Activated T-helper 2 cell treated with anti-CD3 and anti-CD28 coated beads, Interferon-gamma antibody, Interleukin-2, Interleukin-4, amounts not matched to agents 10 μg/mL and 5 μg/mL and 100 μg/mL, durations not matched to agents 14 hours and 24 hours and 36 hours (primary cell): ENCODE results near the gene ASCL3. TPM values are rescaled to one million over a fixed set of nuclear protein-coding genes. Genes with fewer than 3 reads are reported as not detected.
"Not testable (repeated sequence)": the region's sequence is repeated elsewhere in the genome, so short reads cannot be mapped to it uniquely, and the experiment has no call there.

Experiments used
- DNase-seq: peaks from one replicate; pipeline ENCODE4 v3.0.0; 2021; ENCODE audit warnings: low spot score
- H3K27ac Mint-ChIP-seq: one replicate; pipeline ENCODE4 v1.8.0; 2021; ENCODE audit warnings: mixed read lengths
- H3K27me3 Mint-ChIP-seq: one replicate; pipeline ENCODE4 v1.8.0; 2021; ENCODE audit warnings: low read depth, mixed read lengths
- H3K36me3 Mint-ChIP-seq: one replicate; pipeline ENCODE4 v1.8.0; 2021; ENCODE audit warnings: low read depth, mixed read lengths
- H3K4me1 Mint-ChIP-seq: one replicate; pipeline ENCODE4 v1.8.0; 2021; ENCODE audit warnings: low read depth, mixed read lengths
- H3K4me3 Mint-ChIP-seq: one replicate; pipeline ENCODE4 v1.8.0; 2021; ENCODE audit warnings: low read depth, mild to moderate bottlenecking, moderate library complexity, mixed read lengths
- H3K9me3 Mint-ChIP-seq: one replicate; pipeline ENCODE4 v1.8.0; 2021; ENCODE audit warnings: mixed read lengths
- intact Hi-C: fragments of 100-400 bp; cut with micrococcal nuclease; formaldehyde crosslinking; loops from one replicate; pipeline ENCODE4 v1.15.1; 2023
- total RNA-seq: library from RNA; stranded (reverse); gene quantifications from 2 replicates; pipeline ENCODE4 v1.2.3, GENCODE V29; 2022

ASCL3 gene
- total RNA-seq, 1 donor from 2014 or later: not detected

DNA sequence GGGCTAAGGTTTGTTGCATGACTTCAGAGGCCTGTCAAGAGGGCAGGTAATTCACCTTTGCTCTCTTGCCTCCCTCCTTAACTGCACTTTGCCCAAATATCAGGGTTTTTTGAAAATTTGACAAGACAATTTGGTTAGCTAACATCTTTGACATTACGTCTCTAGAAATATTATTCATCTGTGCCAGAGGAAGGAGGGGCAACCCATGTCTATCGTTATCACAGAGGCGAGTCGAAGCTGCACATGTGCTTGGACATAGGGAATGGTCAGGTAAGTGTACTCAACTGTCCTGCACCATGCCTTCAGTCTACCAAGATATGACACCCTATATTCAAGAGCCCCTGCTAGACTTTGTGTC lies 28.2 kb downstream of the ASCL3 start:
- Mint-ChIP-seq H3K27ac (peak overlapping the region; percentile 73), H3K4me3 (peak overlapping the region; percentile 54), H3K9me3 (no peaks in the 10 kb centered on the region), H3K36me3 (peaks cover 43% of the 10 kb centered on the region), H3K4me1 (peaks cover 27% of the 10 kb centered on the region), H3K27me3 (peaks cover 7% of the 10 kb centered on the region)
- DNase-seq: no peak
- intact Hi-C loops: loop anchor here (1.0 to 5.0 kb wide), 4 partner anchors 45 to 223 kb away; partner anchors contain the start of genes NRIP3 and TMEM9B

DNA sequence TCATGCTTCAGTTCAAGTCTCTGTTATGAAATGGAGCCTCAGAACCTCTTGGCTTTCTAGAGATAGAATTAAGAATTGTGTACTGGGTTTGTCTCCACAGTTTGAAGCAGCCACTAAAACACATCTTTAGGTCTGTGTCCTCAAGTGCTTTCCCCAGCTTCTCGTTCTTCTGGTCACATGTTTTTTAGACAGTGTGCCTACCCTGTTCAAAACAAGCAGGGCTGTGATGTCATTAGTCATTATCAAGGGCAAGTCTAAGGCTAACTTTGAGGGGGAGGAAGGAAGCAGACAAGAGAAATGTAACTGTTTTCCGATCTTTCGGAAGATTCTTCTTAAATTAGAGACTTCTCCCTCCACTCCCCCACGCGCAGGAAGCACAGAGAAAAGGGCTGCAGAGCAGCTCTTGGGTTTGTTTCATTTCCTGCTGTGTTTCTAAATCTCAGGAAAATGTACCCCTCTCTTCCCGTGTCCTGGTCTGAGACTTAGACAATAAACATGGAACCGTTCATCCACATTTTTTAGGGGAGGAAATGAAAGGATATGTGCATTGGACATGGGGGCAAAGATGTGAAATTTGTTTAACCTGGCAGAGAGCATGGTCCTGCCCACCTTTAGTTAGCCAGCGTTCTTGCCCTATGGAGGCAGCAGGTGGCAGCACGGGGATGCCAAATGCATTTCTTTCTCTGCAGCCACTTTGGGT lies 28.7 kb downstream of the ASCL3 start:
- DNase-seq: peak; percentile 20
- Mint-ChIP-seq H3K27ac (peak overlapping the region; percentile 73), H3K4me3 (peak overlapping the region; percentile 54), H3K36me3 (peaks cover 42% of the 10 kb centered on the region), H3K4me1 (peaks cover 27% of the 10 kb centered on the region), H3K9me3 (no peaks in the 10 kb centered on the region), H3K27me3 (peaks cover 11% of the 10 kb centered on the region)
- intact Hi-C loops: loop anchor here (1.0 to 5.0 kb wide), 4 partner anchors 45 to 223 kb away; partner anchors contain the start of genes NRIP3 and TMEM9B

DNA sequence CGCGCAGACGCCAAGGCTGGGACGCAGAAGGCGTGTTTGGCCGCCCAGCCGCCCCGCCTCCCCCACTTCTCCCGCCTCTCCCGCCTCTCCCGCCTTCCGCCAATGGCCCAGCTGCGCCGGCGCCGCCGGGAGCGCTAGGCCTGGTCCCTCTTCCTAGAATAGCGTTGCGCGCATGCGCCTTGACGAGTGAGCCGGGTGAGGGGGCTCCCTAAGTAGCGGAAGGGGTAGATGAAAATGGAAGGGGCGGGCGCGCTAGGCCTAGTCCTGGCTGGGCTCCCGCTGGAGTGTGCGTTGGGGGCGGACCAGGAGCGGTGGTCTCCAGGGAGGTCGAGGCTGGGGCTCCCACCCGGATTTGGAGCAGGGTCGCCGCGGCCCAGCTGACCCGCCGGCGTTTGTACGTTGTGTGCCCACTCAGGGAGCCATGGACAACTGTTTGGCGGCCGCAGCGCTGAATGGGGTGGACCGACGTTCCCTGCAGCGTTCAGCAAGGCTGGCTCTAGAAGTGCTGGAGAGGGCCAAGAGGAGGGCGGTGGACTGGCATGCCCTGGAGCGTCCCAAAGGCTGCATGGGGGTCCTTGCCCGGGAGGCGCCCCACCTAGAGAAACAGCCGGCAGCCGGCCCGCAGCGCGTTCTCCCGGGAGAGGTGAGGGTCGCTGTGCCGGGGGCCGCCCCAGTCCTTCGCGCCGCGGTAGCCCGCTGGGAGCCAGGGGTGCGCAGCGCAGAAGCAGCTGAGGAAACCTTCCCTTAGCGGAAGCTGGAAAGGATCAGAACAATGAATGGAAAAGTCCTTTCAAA lies 31.6 kb downstream of the ASCL3 start, which contains the start of gene AKIP1:
Gene AKIP1, plus strand, starts transcription at position 161 of the 795 bp plus-strand sequence. Its CDS starts 261 bp downstream, at position 422.
- DNase-seq: peak; percentile 73

DNA sequence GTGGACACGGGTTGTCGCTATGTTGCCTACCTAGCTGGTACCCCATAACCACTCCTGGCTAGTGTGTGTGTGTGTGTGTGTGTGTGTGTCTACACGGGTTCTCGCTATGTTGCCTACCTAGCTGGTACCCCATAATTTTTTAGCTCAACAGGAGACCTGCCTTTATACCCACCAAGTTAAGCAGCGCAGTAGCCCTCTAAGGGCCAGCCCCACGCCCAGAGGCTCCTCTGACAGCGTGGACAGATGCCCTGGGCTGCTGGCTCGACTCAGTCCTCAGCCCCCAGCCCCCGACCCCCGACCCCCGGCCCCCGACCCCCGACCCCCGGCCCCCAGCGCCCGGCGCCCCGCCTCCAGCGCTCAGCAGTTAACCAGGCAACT lies 32.2 kb downstream of the ASCL3 start:
- intact Hi-C loops: loop anchor here (1.0 to 5.0 kb wide), 2 partner anchors 92 to 221 kb away; partner anchors contain the start of gene NRIP3
- Mint-ChIP-seq H3K4me3 (peak overlapping the region; percentile 94), H3K4me1 (peaks cover 37% of the 10 kb centered on the region), H3K27ac (no peak overlapping the region), H3K27me3 (peaks cover 31% of the 10 kb centered on the region), H3K9me3 (no peaks in the 10 kb centered on the region), H3K36me3 (peaks cover 17% of the 10 kb centered on the region)
- no peak for DNase-seq

More for the DNA sequence above, 31.6 kb downstream of the ASCL3 start, which contains the start of gene AKIP1:
- intact Hi-C loops: loop anchor here (1.0 to 5.0 kb wide), 2 partner anchors 91 to 222 kb away; partner anchors contain the start of gene NRIP3
- Mint-ChIP-seq H3K36me3 (peaks cover 19% of the 10 kb centered on the region), H3K27ac (peak within 1 kb of the TSS; percentile 82), H3K4me1 (peaks cover 36% of the 10 kb centered on the region), H3K27me3 (peaks cover 30% of the 10 kb centered on the region), H3K9me3 (no peaks in the 10 kb centered on the region), H3K4me3 (peak within 1 kb of the TSS; percentile 94)

DNA sequence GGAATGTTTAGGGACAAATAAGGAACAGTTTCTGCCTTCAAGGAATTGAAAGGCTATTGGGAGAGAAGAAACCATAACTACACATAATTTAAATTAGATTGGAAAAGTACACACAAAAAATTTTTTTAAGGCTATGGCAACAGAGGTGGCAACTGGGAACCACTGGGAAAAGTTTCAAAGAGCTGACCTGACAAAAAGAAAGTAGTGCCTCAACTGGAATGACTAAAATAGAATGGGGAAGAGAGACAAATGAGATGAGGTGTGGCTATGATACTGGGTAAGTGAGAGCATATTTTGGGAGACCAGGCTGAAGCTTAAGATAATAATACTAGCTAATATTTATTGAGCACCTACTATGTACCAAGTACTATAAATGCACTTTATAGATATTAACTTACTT lies 34.7 kb downstream of the ASCL3 start:
- intact Hi-C loops: no loop called here
- H3K4me1 Mint-ChIP-seq: peaks cover 22% of the 10 kb centered on the region
- H3K27ac Mint-ChIP-seq: no peak overlapping the region
- H3K9me3 Mint-ChIP-seq: no peaks in the 10 kb centered on the region
- H3K36me3 Mint-ChIP-seq: peaks cover 4% of the 10 kb centered on the region
- no peak overlapping the region for H3K4me3 Mint-ChIP-seq
- peaks cover 44% of the 10 kb centered on the region for H3K27me3 Mint-ChIP-seq
- no peak for DNase-seq

DNA sequence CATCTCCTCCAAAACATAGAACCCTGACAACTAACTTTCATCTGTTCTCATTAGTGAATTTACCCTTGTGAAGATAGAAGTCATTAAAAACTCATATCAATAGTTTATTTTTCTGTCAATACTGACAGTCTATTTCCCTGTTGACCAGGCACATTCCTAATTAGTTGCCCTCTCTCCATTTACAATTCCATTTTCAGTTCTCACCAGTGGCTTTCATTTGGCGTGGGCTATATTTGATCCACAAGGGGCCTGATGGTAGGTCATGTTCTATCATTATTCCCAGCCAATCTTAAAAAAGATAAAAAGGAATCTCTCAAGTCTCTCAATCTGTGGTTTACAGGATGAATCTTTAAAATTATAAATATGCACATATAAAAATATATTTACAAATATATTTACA lies 35.7 kb downstream of the ASCL3 start:
- H3K4me1 Mint-ChIP-seq: peaks cover 18% of the 10 kb centered on the region
- peaks cover under 1% of the 10 kb centered on the region for H3K36me3 Mint-ChIP-seq
- intact Hi-C loops: no loop called here
- H3K27me3 Mint-ChIP-seq: peaks cover 44% of the 10 kb centered on the region
- no peak overlapping the region for H3K4me3 Mint-ChIP-seq
- H3K27ac Mint-ChIP-seq: no peak overlapping the region
- no peak for DNase-seq
- peaks cover 5% of the 10 kb centered on the region for H3K9me3 Mint-ChIP-seq

DNA sequence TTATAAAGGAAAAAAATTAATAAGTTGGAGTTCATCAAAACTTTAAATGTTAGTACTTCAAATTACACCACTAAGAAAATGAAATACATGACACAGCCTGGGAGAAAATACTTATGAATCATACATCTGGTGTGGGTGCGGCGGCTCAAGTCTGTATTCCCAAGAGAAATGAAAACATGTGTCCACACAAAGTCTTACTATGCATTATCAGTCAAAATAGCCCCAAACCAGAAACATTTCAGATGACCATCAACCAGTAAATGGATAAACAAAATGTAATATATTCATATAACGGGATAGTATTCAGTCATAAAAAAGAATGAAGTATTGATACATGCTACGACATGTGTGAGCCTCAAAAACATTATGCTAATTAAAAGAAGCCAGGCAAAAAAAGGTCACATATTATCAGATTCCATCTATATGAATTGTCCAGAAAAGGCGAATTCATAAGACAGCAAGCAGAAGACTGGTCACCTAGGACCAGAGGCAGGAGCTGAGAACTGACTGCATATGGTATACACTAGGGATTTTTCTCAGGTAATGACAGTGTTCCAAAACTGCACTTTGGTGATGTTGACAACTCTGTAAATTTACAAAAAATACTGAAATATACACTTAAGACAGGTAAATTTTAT lies 37.2 kb downstream of the ASCL3 start:
- intact Hi-C loops: no loop called here
- H3K9me3 Mint-ChIP-seq: peaks cover 10% of the 10 kb centered on the region
- no peaks in the 10 kb centered on the region for H3K36me3 Mint-ChIP-seq
- H3K4me1 Mint-ChIP-seq: peaks cover 17% of the 10 kb centered on the region
- DNase-seq: no peak
- no peak overlapping the region for H3K4me3 Mint-ChIP-seq
- no peak overlapping the region for H3K27ac Mint-ChIP-seq
- H3K27me3 Mint-ChIP-seq: peaks cover 44% of the 10 kb centered on the region

DNA sequence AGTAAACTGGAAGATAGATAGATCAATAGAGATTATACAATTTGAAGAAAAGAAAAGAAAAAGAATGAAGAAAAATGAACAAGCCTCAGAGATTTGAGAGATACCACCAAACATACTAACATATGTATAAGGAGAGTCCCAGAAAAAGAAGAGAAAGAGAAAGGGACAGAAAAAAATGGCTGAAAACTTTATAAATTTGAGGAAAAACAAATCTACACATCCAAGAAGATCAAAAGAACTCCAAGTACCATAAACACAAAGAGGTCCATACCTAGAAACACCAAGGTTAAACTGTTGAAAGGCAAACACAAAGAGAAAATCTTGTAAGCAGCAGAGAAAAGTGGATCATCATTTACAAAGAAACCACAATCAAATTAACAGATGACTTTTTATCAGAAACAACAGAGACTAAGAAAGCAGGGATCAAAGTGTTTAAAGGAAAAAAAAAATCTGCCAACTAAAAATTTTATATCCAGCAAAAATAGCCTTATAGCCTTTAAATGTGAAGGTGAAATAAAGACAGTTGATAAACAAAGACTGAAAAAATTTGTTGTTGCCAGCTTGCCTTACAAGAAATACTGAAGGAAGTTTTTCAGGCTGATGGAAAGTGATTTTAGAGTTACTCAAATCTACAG lies 43.6 kb downstream of the ASCL3 start:
- no peak overlapping the region for H3K4me3 Mint-ChIP-seq
- DNase-seq: no peak
- no peak overlapping the region for H3K27ac Mint-ChIP-seq
- intact Hi-C loops: no loop called here
- H3K36me3 Mint-ChIP-seq: no peaks in the 10 kb centered on the region
- peaks cover 7% of the 10 kb centered on the region for H3K27me3 Mint-ChIP-seq
- H3K4me1 Mint-ChIP-seq: no peaks in the 10 kb centered on the region
- peaks cover 34% of the 10 kb centered on the region for H3K9me3 Mint-ChIP-seq

DNA sequence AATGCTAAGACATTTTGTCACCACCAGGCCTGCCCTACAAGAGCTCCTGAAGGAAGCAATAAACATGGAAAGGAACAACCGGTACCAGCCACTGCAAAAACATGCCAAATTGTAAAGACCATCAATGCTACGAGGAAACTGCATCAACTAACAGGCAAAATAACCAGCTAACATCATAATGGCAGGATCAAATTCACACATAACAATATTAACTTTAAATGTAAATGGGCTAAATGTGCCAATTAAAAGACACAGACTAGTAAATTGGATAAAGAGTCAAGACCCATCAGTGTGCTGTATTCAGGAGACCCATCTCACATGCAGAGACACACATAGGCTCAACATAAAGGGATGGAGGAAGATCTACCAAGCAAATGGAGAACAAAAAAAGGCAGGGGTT lies 51.6 kb downstream of the ASCL3 start:
- DNase-seq, H3K9me3 Mint-ChIP-seq, H3K4me3 Mint-ChIP-seq, intact Hi-C loops, H3K36me3 Mint-ChIP-seq, H3K4me1 Mint-ChIP-seq, H3K27ac Mint-ChIP-seq: not testable (repeated sequence)
- H3K27me3 Mint-ChIP-seq: peaks cover 27% of the 10 kb centered on the region

Other genes starting within 250 kb of the ASCL3 start
- 22.2 and 23.4 TPM in 2 replicates for gene AKIP1, start 31.8 kb downstream of the ASCL3 start, total RNA-seq
- gene C11orf16, start 10.1 kb downstream of the ASCL3 start, total RNA-seq: not detected in 2 replicates
- gene TMEM9B, start 21.4 kb upstream of the ASCL3 start, total RNA-seq: 20.8 and 21.9 TPM in 2 replicates
- gene NRIP3, start 61.0 kb upstream of the ASCL3 start, total RNA-seq: 5.0 and 5.5 TPM in 2 replicates
- 0.18 TPM in 1 of 2 replicates, not detected in the other for gene SCUBE2, start 148.6 kb upstream of the ASCL3 start, total RNA-seq